ENCODE data around the gene RBM4B.
"Not testable (repeated sequence)": the region's sequence is repeated elsewhere in the genome, so short reads cannot be mapped to it uniquely, and the experiment has no call there.

Gene RBM4B

GRCh38 chr11:66677599-66678375 is at the start of gene RBM4B:
Gene RBM4B, minus strand, starts transcription at chr11:66677887. Its CDS starts 808 bp downstream, at chr11:66677079.
- peak; percentile 91 for DNase-seq

GRCh38 chr11:66725647-66726046 is 48.0 kb upstream of the RBM4B start:
- DNase-seq = no peak

- DNase-seq = no peak
Observed at GRCh38 chr11:66725114-66725513, 47.4 kb upstream of the RBM4B start.

GRCh38 chr11:66724167-66724566 is 46.5 kb upstream of the RBM4B start:
- DNase-seq = not testable (repeated sequence)

- no peak for DNase-seq
Observed at GRCh38 chr11:66723693-66724092, 46.0 kb upstream of the RBM4B start.

- no peak for DNase-seq
Observed at GRCh38 chr11:66722745-66723651, 45.3 kb upstream of the RBM4B start.

- DNase-seq = no peak
Observed at GRCh38 chr11:66721939-66722338, 44.3 kb upstream of the RBM4B start.

GRCh38 chr11:66720899-66721470 is 43.3 kb upstream of the RBM4B start:
- DNase-seq = no peak

- DNase-seq = peak; percentile 40
Observed at GRCh38 chr11:66720223-66720898, 42.7 kb upstream of the RBM4B start.

GRCh38 chr11:66719111-66719872 is 41.6 kb upstream of the RBM4B start:
- DNase-seq = no peak

GRCh38 chr11:66718320-66718971 is 40.8 kb upstream of the RBM4B start:
- no peak for DNase-seq

- DNase-seq = no peak
Observed at GRCh38 chr11:66717925-66718319, 40.2 kb upstream of the RBM4B start.

- no peak for DNase-seq
Observed at GRCh38 chr11:66716996-66717395, 39.3 kb upstream of the RBM4B start.

- DNase-seq = no peak
Observed at GRCh38 chr11:66715346-66716085, 37.8 kb upstream of the RBM4B start.

GRCh38 chr11:66713746-66714480 is 36.2 kb upstream of the RBM4B start:
- no peak for DNase-seq

GRCh38 chr11:66710384-66710930 is 32.8 kb upstream of the RBM4B start:
- DNase-seq = no peak

GRCh38 chr11:66708701-66709100 is 31.0 kb upstream of the RBM4B start:
- DNase-seq = no peak

- no peak for DNase-seq
Observed at GRCh38 chr11:66708094-66708493, 30.4 kb upstream of the RBM4B start.

GRCh38 chr11:66707486-66707885 is 29.8 kb upstream of the RBM4B start:
- DNase-seq = no peak

GRCh38 chr11:66706989-66707388 is 29.3 kb upstream of the RBM4B start:
- DNase-seq = no peak

Measured in SHP77 treated with DMSO at 0.1 percent for 48 hours (cell line).